ENCODE data around the gene C10orf88. TPM values are rescaled to one million over a fixed set of nuclear protein-coding genes. Genes with fewer than 3 reads are reported as not detected.
"Not testable (repeated sequence)": the region's sequence is repeated elsewhere in the genome, so short reads cannot be mapped to it uniquely, and the experiment has no call there.

Gene C10orf88
- total RNA-seq, 2 experiments from 2014 or later = 10.1 to 10.9 TPM

- ChIA-PET CTCF (no interaction called here), POLR2A (no interaction called here)
These were observed 20.0 kb upstream of the C10orf88 start for GRCh38 chr10:122974023-122974422.

GRCh38 chr10:122968698-122969097 is 14.7 kb upstream of the C10orf88 start:
- POLR2A ChIA-PET = no interaction called here

GRCh38 chr10:122966879-122967278 is 12.9 kb upstream of the C10orf88 start:
- CTCF ChIA-PET = no interaction called here
- POLR2A ChIA-PET = no interaction called here

More at GRCh38 chr10:122968698-122969097, 14.7 kb upstream of the C10orf88 start:
- CTCF ChIA-PET = no interaction called here

- CTCF ChIA-PET = no interaction called here
- POLR2A ChIA-PET = no interaction called here
These were observed 8.4 kb upstream of the C10orf88 start for GRCh38 chr10:122962405-122962804.

- POLR2A ChIA-PET = no interaction called here
These were observed 3.4 kb upstream of the C10orf88 start for GRCh38 chr10:122957474-122957873.

GRCh38 chr10:122955892-122956291 is 1.9 kb upstream of the C10orf88 start:
- CTCF ChIA-PET = interaction anchor here (0.6 kb wide), 1 partner anchor 23 kb away, joined by 3 read pairs; no protein-coding TSS in a partner anchor
- POLR2A ChIA-PET = interaction anchor here (1.5 kb wide), 1 partner anchor 24 kb away, joined by 3 read pairs; the partner anchor contains the start of gene PSTK

More at GRCh38 chr10:122957474-122957873, 3.4 kb upstream of the C10orf88 start:
- CTCF ChIA-PET = no interaction called here

GRCh38 chr10:122954731-122955050 is 664 bp upstream of the C10orf88 start:
- CTCF ChIA-PET = interaction anchor here (1.4 kb wide), 1 partner anchor 24 kb away, joined by 3 read pairs; no protein-coding TSS in a partner anchor
- POLR2A ChIA-PET = interaction anchor here (1.2 to 1.5 kb wide), 3 partner anchors 25 to 54 kb away, joined by 3 to 10 read pairs (median 5); partner anchors contain the start of genes ACADSB, IKZF5 and PSTK

- ChIA-PET POLR2A (no interaction called here), CTCF (no interaction called here)
These were observed 4.7 kb downstream of the C10orf88 start for GRCh38 chr10:122949296-122949695.

GRCh38 chr10:122939856-122940543 is 14.0 kb downstream of the C10orf88 start:
- ChIA-PET CTCF (no interaction called here), POLR2A (no interaction called here)

GRCh38 chr10:122939133-122939855 is 14.7 kb downstream of the C10orf88 start:
- CTCF ChIA-PET = no interaction called here
- POLR2A ChIA-PET = no interaction called here

GRCh38 chr10:122931088-122931906 is 22.7 kb downstream of the C10orf88 start:
- POLR2A ChIA-PET = no interaction called here
- CTCF ChIA-PET = no interaction called here

- ChIA-PET CTCF (no interaction called here), POLR2A (no interaction called here)
These were observed 23.9 kb downstream of the C10orf88 start for GRCh38 chr10:122930140-122930539.

GRCh38 chr10:122915700-122916099 is 38.3 kb downstream of the C10orf88 start:
- ChIA-PET POLR2A (no interaction called here), CTCF (no interaction called here)

- POLR2A ChIA-PET = no interaction called here
- CTCF ChIA-PET = no interaction called here
These were observed 42.0 kb downstream of the C10orf88 start for GRCh38 chr10:122911889-122912484.

- ChIA-PET CTCF (no interaction called here), POLR2A (no interaction called here)
These were observed 43.7 kb downstream of the C10orf88 start, which contains the start of gene FAM24A for GRCh38 chr10:122910310-122910709. TSS of gene FAM24A (plus strand) at chr10:122910610. CDS start at chr10:122911635, 1,025 bp downstream.

- CTCF ChIA-PET, POLR2A ChIA-PET: not testable (repeated sequence)
These were observed 50.2 kb downstream of the C10orf88 start for GRCh38 chr10:122903861-122904260.

- POLR2A ChIA-PET = no interaction called here
- CTCF ChIA-PET = no interaction called here
These were observed 59.6 kb downstream of the C10orf88 start for GRCh38 chr10:122894261-122894944.

GRCh38 chr10:122884166-122884565 is 69.9 kb downstream of the C10orf88 start:
- CTCF ChIA-PET = no interaction called here
- POLR2A ChIA-PET = no interaction called here

GRCh38 chr10:122882766-122883165 is 71.3 kb downstream of the C10orf88 start:
- POLR2A ChIA-PET = no interaction called here
- CTCF ChIA-PET = no interaction called here
